Astrocyte of the spinal cord (primary cell): ENCODE data around the gene KRT83.
A peak's percentile ranks its signal among the peaks of the same experiment; 100 is the strongest.
"Not testable (repeated sequence)": the region's sequence is repeated elsewhere in the genome, so short reads cannot be mapped to it uniquely, and the experiment has no call there.

Experiments used
- DNase-seq: peaks from one replicate; pipeline ENCODE4 v3.0.0; 2011; ENCODE audit warnings: low read depth, low spot score
- H3K4me3 ChIP-seq: 2 replicates; pipeline ENCODE4 v1.5.1; 2011; ENCODE audit warnings: low read depth, mild to moderate bottlenecking, low read length, moderate library complexity
- CTCF ChIP-seq: IDR thresholded peaks from 2 replicates; pipeline ENCODE4 v1.5.1; 2012; ENCODE audit warnings: low read depth, mild to moderate bottlenecking, low read length, inconsistent platforms
- in situ Hi-C: cut with HindIII; loops from 2 replicates; pipeline ENCODE4 v1.10.0; 2017; ENCODE audit warnings: low sequenced_read_pairs

The KRT83 gene

GRCh38 chr12:52308806-52309425 is 12.3 kb downstream of the KRT83 start:
- in situ Hi-C loops = no loop called here
- TF ChIP-seq CTCF = no peak
- no peak overlapping the region for H3K4me3 ChIP-seq
- DNase-seq = no peak

- TF ChIP-seq CTCF = no peak
- DNase-seq = peak; percentile 20
Measured at GRCh38 chr12:52307836-52308805, 13.1 kb downstream of the KRT83 start.

GRCh38 chr12:52306731-52307130 is 14.5 kb downstream of the KRT83 start:
- no peak for DNase-seq
- no peak for TF ChIP-seq CTCF
- no peak overlapping the region for H3K4me3 ChIP-seq
- in situ Hi-C loops = no loop called here

More at GRCh38 chr12:52307836-52308805, 13.1 kb downstream of the KRT83 start:
- in situ Hi-C loops = no loop called here
- H3K4me3 ChIP-seq = peak overlapping the region; percentile 26

GRCh38 chr12:52305921-52306705 is 15.1 kb downstream of the KRT83 start:
- in situ Hi-C loops = no loop called here
- peak; percentile 36 for TF ChIP-seq CTCF
- no peak overlapping the region for H3K4me3 ChIP-seq
- DNase-seq = no peak

- in situ Hi-C loops, DNase-seq, H3K4me3 ChIP-seq: not testable (repeated sequence)
Measured at GRCh38 chr12:52304941-52305411, 16.2 kb downstream of the KRT83 start.

GRCh38 chr12:52302242-52302914 is 18.8 kb downstream of the KRT83 start:
- DNase-seq, H3K4me3 ChIP-seq, in situ Hi-C loops: not testable (repeated sequence)

GRCh38 chr12:52301721-52302120 is 19.5 kb downstream of the KRT83 start:
- DNase-seq, H3K4me3 ChIP-seq, in situ Hi-C loops: not testable (repeated sequence)
